ENCODE data around the gene USP38.
A peak's percentile ranks its signal among the peaks of the same experiment; 100 is the strongest.
"Not testable (repeated sequence)": the region's sequence is repeated elsewhere in the genome, so short reads cannot be mapped to it uniquely, and the experiment has no call there.

Gene USP38, protein sequence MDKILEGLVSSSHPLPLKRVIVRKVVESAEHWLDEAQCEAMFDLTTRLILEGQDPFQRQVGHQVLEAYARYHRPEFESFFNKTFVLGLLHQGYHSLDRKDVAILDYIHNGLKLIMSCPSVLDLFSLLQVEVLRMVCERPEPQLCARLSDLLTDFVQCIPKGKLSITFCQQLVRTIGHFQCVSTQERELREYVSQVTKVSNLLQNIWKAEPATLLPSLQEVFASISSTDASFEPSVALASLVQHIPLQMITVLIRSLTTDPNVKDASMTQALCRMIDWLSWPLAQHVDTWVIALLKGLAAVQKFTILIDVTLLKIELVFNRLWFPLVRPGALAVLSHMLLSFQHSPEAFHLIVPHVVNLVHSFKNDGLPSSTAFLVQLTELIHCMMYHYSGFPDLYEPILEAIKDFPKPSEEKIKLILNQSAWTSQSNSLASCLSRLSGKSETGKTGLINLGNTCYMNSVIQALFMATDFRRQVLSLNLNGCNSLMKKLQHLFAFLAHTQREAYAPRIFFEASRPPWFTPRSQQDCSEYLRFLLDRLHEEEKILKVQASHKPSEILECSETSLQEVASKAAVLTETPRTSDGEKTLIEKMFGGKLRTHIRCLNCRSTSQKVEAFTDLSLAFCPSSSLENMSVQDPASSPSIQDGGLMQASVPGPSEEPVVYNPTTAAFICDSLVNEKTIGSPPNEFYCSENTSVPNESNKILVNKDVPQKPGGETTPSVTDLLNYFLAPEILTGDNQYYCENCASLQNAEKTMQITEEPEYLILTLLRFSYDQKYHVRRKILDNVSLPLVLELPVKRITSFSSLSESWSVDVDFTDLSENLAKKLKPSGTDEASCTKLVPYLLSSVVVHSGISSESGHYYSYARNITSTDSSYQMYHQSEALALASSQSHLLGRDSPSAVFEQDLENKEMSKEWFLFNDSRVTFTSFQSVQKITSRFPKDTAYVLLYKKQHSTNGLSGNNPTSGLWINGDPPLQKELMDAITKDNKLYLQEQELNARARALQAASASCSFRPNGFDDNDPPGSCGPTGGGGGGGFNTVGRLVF

DNA sequence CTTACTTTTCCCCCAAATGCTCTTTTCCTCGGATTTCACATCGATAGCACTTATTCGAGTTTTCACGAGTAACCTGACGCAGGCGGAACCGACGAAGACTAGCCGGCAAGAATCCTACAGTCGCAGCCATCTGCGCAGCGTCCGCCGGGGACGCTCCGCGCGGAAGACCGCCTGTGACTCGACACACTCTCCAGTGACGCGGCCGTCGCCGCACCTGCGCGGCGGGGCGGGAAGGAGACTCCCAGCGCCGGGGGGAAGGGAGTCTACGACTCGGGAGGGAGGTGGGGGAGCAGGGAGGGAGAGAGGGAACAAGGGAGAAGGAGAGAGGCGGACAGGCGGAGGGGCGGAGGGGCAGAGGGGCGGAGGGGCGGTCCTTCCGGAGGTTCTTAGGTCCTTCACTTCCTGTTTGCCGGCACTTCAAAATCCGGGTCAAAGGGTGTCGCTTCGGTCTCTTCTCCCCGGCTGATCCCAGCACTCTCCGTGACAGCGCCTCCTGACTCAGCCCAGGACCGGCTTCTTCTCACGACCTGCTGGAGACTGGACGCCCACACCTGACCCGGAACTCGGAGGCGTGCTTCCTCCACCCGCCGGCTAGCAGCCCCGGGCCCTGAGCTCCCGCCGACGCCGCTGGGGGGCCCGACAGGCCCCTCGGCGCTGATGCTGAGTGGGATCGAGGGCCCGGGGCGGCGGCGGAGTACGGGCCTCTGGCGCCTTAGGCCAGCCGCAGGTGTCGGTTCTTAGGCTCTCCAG is at the start of gene USP38:
USP38 (plus strand) TSS at position 415 of the 750 bp plus-strand sequence. CDS start 534 bp downstream, outside the sequence.
- DNase-seq = peak; percentile 85

DNA sequence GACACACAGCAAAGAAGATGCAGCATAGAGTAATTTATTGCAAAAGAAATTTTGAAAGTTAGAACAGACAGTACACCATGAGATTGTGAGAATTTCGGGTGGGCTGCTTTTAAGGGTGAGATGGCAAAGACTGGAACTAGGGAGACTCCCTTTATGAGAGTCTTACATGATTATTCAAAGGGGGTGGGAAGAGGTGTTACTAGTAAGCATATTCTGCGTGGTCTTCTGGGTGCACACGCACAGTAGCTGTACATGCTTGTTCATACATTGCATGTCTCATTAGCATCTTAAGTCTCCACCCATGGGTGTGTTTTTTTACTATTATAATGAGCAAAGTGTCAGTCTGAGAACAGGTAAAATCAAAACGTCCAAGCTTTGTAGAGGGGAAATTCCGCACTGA is 49.4 kb upstream of the USP38 start:
- DNase-seq = no peak

DNA sequence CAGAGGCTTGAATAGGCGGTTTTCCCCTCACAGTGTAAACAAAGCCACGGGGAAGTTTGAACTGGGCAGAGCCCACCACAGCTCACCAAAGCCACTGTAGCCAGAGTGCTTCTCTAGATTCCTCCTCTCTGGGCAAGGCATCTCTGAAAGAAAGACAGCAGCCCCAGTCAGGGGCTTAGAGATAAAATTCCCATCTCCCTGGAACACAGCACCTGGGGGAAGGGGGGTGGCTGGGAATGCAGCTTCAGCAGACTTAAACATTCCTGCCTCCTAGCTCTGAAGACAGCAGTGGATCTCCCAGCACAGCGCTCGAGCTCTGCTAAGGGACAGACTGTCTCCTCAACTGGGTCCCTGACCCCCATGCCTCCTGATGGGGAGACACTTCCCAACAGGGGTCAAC is 44.0 kb upstream of the USP38 start:
- no peak for DNase-seq

DNA sequence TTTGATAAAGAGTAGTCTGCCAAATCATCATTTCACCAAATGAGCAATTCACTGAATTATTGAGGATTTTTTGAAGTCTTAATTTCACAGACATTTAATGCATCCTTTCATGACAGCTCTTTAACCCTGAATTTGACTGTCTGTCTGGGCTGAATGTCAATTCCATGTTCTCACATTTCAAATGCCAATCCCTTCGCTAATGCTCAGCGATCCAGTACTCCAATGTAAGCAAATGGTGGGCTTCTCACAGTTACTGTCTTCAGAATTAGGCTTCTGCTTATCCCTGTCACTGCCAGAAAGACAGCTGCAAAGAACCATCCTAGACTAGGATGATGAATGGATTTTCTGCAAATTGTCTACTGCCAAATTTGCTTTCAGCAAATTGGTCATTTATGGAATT is 36.2 kb upstream of the USP38 start:
- DNase-seq = no peak

DNA sequence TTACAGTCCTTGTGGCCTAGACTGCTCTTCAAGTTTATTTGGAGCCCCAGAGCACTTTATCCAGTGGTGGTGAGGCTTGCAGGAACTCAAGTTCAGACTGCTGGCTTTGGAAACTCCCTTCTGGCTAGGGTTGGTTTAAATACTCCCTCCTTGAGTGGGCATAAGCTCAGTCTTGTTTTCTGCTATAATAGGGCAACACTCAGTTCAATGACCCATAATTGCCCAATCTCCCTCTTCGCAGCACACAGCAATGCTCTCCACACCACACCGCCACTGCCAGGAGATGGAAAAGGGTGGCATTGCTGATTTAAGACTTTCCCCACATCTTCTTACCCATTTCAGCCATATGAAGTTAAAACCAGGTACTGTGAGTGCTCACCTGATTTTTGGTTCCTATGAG is 27.9 kb upstream of the USP38 start:
- DNase-seq = no peak

DNA sequence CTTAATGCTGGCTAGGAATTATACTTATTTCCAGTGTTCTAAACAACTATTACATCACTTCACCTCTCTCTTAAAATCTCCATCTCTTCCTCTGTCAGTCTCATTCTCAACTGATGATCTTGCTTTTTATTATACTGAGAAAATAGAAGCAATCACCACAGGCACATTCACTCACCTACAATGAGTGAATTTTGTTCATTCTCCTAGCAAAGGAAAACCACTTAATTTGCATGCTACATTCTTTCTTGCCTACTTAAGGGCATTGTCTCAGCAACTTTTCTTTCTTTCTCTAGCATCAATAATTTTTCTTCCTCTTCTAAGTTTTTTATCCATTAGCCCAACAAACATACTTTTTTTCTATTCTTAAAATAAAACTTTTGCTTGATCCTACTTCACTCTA is 21.1 kb upstream of the USP38 start:
- no peak for DNase-seq

DNA sequence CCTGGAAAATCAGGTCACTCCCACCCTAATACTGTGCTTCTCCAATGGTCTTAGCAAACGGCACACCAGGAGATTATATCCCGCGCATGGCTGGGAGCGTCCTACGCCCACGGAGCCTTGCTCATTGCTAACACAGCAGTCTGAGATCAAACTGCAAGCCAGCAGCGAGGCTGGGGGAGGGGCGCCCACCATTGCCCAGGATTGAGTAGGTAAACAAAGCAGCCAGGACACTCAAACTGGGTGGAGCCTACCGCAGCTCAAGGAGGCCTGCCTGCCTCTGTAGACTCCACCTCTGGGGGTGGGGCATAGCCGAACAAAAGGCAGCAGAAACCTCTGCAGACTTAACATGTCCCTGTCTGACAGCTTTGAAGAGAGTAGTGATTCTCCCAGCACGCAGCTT is 18.0 kb upstream of the USP38 start:
- DNase-seq = not testable (repeated sequence)

DNA sequence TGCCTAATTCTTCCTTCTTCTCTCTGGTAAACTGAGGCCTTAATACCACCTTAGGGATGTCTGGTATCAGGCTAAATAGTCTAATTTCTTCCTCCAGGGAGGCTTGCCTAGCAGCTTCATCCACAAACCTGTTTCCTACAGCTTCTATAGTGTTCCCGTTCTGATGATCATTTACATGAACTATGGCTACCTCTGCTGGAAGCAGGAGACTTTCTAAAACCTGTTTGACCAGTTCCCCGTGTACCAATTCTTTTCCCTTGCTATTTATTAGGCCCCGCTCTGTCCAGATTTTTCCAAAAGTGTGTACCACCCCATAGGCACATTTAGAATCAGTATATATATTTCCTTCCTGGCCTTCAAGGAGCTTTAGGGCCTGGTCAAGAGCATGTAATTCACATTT is 5.8 kb upstream of the USP38 start:
- no peak for DNase-seq

DNA sequence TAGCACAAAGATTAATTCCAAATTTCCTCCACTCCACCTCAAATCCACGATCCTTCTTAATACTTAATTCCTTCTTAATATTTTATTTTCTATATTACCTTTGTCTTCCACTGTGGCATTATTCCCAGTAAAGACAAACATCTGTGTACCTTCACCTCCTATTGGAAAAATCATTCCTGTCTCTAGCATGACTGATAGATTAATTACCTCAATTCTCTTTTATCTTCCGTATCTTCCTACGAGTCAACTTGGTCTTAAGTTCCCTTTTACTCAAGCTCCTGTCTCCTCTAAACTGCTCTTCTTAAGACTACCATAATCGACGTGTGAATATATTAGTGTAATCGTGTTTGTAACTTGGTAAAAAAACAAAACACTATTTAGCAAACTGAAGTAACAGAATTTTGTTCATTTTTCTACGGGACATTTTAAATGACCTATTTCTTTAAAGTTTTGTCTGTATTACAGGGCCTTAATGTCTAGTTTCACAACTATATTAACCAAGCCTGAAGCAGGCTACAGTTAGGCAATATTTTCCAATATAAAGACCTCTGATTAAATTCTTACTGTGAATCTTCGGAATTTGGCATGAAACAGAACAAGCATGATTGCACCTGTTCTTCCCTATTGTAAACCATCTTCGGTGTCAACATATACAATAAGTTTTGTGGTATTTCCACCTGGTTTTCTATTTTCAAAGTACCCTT is 1.1 kb upstream of the USP38 start:
- DNase-seq = no peak

DNA sequence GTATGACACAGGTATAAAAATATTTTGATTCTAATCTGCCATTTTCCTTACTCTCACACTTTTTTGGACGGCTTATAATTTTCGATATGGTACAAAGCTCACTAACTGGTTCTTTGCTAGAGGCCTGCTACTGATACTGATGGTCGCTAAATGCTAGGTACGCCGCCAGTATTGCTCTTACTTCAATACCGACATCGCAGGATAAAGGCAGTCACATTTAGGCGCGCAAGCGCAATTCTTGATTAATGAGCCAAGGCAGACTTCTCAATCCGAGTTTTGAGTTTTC is 557 bp upstream of the USP38 start:
- DNase-seq = no peak

DNA sequence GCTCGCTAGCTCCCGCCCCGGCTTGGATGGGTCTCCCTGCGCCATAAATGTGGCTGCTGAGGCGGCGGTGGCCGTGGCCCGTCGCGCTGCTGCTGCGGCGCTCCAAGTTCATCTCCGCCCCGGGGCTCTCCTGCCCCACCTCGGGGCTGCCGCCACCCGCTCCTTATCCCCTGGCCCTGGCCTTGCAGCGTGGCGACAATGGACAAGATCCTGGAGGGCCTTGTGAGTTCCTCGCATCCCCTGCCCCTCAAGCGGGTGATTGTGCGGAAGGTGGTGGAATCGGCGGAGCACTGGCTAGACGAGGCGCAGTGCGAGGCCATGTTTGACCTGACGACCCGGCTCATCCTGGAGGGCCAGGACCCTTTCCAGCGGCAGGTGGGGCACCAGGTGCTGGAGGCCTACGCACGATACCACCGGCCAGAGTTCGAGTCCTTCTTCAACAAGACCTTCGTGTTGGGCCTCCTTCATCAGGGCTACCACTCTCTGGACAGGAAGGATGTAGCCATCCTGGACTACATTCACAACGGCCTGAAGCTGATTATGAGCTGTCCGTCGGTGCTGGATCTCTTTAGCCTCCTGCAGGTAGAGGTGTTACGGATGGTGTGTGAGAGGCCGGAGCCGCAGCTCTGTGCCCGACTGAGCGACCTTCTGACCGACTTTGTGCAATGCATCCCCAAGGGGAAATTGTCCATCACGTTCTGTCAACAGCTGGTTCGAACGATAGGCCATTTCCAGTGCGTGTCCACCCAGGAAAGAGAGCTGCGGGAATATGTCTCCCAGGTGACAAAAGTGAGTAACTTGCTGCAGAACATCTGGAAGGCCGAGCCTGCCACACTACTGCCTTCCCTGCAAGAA is 763 bp downstream of the USP38 start:
- no peak for DNase-seq

DNA sequence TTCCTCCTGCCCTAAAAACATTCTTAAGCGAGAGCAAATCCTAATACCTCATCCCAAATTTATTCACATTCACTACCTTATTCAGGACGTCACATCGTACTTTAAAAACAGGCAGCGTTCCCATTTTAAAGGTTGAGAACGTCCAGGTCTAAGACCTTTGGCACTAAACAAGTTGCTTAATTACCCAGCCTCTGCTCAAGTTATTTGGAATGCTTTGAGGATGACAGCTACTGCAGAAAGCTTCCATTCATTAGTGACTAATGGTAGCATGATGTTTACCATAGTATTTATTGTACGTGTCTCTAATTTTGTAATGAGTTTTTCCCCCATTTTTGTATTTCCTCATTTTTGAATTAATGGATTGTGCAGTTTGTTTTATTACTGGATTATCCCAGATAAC is 1.5 kb downstream of the USP38 start:
- DNase-seq = no peak

DNA sequence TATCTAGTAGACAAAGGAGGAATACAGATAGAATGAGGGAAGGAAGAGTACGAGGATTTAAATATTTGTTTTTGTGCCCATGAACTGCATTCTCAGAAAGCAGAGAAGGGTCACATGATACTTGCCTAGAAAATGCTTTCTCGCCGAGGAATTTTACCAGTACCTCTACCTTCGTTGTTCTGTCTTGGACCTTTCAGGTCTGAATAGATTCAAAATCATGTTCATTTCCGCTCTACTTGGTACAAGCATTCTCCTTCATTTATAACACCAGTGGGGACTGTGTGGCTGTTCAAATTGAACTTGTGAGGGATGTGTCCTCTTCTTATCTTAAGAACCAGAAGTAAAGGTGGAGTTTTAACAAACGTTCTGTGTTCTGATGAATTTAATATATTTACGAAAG is 1.9 kb downstream of the USP38 start:
- no peak for DNase-seq

DNA sequence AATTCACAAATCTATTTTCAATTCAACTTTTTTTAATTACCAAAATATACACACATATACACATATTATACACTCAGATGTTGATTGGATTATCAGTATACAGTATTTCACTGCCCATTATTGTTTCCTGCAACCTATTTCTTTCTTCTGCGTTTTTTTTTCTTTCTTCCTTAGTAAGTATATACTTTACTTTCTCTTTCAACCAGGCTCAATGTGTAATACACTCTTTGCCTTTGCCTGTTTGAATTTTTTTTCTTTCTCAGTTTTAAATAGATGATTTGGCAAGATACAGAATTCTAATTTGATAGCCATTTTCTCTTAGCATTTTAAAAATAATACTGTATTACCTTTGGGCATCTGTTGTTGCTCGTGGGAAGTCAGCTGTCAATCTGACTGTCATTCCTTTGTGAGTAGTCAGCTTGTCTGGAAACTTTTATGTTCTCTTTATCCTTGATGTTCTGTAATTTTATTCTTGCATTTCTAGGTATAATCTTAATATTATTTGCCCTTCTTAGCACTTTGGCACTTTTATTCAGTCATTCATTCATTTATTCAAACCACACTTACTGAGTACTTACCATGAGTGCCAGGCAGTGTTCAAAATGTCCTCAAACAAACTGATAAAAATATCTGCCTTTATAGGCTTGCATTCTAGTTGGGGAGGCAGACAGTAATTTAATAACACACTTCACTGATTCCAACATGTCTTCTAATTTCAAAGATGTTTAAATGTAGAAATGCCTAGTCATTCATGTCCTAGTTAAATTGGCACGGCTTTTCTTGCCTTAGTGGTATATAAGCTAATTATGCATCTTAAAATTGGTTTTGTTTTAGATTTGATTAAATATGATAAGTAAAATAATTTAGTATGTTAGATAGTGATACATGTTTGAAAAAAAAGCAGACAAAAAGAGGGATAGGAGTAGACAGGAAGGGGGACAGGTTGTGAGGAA is 3.7 kb downstream of the USP38 start:
- DNase-seq = no peak

DNA sequence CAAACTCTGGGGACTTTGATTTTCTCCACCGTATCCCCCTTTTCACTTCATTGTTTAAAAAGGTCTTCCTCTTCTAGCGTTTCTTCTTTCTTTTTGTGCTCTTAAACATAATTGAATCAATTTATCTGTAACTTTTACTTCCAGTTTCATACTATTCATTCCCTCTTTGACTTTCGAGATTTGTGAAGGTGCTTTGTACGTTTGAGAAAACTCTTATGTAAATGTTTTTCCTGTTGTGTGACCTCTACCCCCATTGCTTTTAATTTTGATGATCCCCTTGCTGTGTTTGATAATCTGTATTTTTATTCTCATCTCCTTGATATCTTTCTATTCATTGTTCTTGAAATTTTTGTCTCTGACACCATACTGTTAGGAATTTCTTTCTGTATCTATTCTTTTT is 4.8 kb downstream of the USP38 start:
- no peak for DNase-seq

DNA sequence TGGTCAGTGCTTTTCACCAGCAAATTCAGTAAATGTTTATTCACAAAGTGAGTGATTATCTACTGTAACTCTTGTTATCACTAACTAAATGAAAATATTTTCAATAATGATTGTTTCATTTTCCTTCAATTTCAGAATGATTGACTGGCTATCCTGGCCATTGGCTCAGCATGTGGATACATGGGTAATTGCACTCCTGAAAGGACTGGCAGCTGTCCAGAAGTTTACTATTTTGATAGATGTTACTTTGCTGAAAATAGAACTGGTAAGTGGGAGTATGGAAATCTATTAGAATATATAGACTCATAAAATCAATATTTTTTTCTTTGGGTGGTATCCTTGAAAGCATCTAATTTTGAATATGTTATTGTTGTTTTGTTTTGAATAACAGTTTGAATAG is 10.9 kb downstream of the USP38 start:
- DNase-seq = no peak

DNA sequence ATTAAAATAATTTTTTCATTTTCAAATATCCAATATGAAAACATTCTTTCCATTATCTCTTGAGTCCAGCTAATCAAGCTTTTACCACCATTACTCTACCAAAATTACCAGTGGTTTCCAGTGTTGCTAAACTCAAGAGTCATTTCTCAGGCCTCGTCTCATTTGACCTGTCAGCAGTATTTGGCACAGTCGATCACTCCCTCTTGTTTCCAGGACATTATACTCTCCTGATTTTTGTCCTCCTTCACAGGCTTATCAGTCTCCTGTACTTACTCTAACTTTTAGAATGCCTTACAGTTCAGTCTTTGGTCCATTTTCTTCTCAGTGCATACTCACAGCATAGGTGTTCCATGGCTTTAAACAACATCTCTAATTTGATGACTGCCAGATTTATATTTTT is 11.6 kb downstream of the USP38 start:
- no peak for DNase-seq

DNA sequence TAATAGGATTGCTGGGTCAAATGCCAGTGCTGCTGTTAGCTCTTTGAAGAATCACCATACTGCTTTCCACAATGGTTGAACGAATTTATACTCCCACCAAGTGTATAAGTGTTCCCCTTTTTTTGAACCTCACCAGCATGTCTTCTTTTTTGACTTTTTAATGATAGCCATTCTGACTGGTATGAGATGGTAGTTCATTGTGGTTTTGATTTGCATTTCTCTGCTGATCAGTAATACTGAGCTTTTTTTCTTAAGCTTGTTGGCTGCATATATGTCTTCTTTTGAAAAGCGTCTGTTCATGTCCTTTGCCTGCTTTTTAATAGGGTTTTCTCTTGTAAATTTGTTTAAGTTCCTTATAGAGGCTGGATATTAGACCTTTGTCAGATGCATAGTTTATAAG is 14.8 kb downstream of the USP38 start:
- DNase-seq = no peak

DNA sequence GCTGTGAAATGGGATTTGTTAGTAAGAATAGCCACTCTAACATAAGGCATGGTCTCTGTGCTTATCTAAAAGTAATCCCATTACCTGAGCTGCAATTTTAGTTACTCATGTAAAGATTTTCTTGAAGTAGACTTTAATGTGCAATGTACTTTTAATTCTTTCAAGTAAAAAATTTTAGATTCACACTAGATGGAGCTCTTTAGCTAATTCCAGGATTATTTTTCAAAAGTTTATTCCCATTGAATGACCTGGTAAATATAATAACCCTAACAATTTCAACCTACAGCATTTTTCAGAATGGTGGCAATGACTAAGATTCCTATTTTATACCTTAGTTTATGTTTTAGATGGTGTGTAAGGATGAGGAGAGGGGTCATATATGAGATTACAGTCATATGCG is 18.1 kb downstream of the USP38 start:
- no peak for DNase-seq

DNA sequence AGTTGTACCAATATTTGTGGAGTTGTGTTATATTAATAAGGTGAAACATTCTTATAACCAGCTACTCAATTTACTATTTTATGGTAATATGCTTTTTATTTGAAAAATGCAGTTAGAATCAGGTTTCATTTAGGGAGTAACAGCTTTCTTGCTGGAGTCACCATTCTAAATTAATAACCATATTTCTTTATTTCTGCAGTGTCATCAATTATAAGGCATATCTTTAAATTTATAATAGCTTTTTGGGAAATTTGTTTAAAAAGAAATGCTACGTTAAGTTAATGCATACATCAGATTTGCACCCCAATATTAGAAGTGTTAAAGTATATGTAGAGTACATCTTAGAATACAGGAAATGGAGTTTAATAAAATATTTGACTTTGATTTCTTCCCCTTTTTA is 18.9 kb downstream of the USP38 start:
- DNase-seq = no peak

DNA sequence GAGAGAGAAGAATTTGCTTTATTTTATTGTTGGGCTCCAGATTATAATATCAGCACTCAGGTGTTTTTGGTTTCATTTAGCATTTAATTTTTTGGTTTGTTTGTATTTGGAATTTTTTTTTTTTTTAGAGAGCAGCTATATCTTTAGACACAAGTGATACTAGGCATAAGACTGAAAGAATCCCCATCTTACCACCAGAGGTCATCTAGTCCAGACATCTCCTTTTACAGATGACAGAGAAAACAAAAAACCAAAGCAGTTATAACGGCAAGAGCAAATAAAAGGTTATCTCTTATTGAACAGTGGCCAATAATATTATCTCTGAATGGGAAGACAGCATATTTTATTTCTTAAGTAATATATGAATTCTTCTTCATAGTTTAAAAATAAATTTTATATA is 22.8 kb downstream of the USP38 start:
- DNase-seq = no peak

Data from MV-4-11 (cell line).